GM18498 (cell line): ENCODE measurements around the gene DIP2A.

Experiments
- ATAC-seq: cut with Tn5 transposase; IDR thresholded peaks from one replicate; pipeline ENCODE4 v1.9.1; 2021; ENCODE audit warnings: mild to moderate bottlenecking, moderate library complexity; ENCODE audit not compliant: unreplicated experiment

The DIP2A gene

GRCh38 chr21:46581780-46582307 is 123.2 kb downstream of the DIP2A start:
- no peak for ATAC-seq

DNA sequence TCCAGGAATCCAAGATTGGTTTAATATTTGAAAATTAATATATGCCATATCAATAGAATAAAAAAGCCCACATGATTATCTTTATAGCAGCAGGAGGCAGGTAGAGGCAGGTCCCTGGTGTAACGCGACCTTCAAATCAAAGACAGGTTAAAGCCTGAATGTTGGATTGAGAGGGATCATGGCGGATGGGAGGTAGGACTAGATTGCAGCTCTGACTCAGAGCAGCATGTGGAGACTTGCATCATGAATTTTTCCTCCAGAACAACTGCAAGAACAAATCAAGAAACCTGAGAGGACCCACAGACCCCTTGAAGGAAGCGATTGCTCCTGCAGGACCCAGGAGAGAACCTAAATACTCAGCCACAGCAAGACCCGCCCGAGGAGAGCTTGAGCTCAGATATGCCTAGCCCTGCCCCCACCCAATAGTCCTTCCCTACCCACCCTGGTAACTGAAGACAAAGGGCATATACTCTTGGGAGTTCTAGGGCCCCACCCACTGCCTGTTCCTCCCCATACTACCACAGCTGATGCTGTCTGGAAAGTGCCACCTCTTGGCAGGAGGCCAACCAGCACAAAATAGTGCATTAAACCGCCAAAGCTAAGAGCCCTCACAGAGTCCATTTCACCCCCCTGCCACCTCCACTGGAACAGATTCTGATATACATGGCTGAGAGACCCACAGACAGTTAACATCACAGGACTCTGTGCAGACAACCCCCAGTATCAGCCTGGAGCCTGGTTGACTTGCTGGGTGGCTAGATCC is 126.7 kb downstream of the DIP2A start:
- ATAC-seq: no peak

- ATAC-seq: no peak
Measured at GRCh38 chr21:46594276-46594675, 135.6 kb downstream of the DIP2A start.

GRCh38 chr21:46596201-46596600 is 137.5 kb downstream of the DIP2A start:
- ATAC-seq: no peak

GRCh38 chr21:46597031-46597430 is 138.3 kb downstream of the DIP2A start:
- ATAC-seq: no peak

- ATAC-seq: no peak
Measured at GRCh38 chr21:46597896-46598343, 139.2 kb downstream of the DIP2A start.

DNA sequence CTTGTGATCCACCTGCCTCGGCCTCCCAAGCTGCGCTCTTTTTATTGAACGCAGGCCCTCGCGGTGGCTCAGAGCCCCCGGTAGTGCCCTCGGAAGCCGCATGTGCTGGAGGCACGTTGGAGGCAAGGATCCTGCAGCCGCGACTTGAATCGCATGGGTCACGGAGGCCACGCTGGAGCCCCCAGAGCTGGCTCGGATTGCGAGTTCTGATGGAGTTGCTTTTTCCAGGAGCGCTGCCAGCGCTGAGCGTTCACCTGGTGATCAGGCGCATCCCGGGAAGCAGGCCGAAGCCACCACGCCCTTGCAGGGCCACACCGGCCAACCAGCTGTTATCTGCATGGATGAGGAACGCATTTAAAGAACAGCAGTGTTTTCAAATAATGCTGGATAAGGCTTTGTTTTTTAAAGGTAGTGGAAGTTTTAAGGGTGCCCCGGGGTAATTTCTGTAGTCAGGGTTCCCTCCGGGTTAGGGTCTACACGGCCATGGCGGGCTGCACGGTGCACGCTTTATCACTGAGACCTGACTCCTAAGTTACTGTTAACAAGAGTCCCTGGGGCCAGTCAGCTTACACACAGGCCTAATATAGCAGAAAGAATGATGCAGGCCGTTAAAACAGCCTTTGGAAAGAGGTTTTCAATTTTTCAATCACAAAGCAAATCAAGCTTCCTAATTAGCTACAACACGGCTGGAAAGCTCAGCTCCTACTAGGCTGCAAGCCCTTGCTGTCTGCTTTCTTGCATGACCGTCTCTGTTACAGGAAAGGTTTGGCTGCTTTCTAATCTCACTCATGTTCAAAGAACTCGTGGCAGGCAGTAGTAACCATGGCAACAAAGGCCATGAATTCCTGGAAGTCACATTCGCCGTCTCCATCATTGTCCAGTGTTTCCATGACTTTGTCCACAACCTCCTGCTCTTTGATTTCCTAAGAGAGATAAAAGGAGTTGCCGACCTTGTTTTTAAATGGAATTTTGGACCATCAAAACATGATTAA is 140.2 kb downstream of the DIP2A start:
- no peak for ATAC-seq

GRCh38 chr21:46600305-46600704 is 141.6 kb downstream of the DIP2A start:
- no peak for ATAC-seq

DNA sequence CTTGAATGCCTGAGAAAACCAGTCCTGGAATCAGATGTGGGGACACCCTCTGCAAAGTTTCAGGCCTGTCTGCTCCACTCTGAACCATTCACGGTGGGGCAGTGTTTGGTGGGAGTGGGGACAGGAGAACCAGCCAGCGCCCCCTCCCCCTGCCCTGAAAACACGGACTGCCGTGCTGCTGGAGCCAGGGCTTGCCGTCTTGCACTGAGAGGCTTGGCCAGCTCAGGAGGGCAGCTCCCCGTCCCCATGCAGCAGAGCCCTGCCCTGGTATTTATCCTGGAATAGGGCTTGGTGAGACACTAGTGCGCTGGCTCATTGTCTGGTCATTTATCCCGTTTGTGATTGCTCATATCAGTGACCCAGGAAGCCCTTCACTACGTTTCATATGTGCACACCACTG is 142.3 kb downstream of the DIP2A start:
- no peak for ATAC-seq

DNA sequence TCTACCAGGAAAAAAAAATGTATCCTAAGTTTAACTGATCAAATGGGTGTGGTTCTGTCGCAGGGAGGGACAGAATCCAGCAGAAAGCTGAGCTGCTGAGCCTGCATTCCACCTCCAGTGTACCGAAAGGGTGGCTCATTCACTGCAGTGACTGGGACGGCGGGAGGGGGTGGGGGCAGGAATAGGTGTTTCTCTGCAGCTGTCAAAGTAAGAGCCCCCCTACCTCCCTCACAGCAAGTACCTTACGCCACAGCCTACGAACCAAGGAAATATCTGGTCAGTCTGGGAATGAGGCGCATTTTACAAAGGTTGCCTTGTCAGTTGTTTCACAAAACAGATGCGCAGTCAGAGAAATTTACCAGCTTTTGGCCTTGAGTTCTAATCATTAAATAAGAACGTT is 144.5 kb downstream of the DIP2A start:
- no peak for ATAC-seq

- ATAC-seq: no peak
Measured at GRCh38 chr21:46604329-46604974, 145.8 kb downstream of the DIP2A start.

- no peak for ATAC-seq
Measured at GRCh38 chr21:46604975-46605766, 146.5 kb downstream of the DIP2A start, which contains the start of gene S100B. S100B (minus strand) TSS chr21:46605082; CDS start chr21:46602415, 2,667 bp downstream.

DNA sequence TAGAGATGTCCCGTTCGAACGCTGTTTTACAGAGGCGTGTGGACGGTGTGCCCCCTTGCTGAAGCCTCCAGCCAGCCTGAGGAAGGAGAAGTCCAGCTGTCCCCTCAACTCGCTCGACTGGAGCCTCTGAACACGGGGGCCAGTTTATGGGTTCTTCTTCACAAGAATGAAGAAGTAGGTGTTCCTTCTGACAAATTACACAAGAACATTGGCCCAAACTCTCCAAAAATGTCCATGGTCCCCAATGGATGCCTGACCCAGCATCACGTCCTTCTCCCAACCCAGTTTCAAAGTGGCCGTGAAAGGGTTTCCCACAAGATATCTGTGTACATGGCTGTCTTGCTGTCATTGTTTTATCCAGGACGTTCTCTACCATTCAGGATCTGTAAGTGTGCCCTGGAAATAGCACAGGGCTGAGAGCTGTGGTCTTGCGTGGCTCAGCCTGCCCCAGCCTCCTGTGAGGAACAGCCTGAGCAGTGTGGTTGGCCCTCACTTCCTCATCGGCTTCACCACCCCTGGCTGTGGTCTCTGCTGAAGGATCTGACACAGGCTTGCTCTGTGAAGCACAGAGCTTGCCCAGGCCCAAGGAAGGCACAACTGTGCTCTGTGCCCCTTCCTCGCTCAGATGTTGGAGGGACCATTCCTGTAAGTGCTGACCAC is 147.2 kb downstream of the DIP2A start:
- ATAC-seq: no peak

DNA sequence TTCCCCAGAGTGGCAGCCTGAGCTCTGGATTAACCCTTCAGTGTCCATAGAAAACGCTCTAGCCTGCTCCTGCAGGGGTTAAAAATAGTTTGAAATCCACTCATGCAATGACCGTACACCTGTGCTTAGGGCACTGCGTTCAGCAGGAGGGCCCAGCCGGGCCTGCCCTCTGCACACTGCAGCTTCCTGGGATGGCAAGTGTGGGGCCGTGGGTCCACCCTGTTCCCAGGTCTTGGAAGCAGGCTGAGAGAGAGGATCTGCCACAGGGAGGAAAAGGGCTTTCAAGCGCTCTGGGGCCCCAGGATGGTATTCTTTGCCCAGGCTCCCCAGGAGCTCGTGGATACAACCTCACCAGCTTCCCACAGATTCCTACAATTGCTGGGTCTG is 147.7 kb downstream of the DIP2A start:
- ATAC-seq: no peak

- no peak for ATAC-seq
Measured at GRCh38 chr21:46607636-46608035, 148.9 kb downstream of the DIP2A start.

- no peak for ATAC-seq
Measured at GRCh38 chr21:46608672-46609111, 150.0 kb downstream of the DIP2A start.

DNA sequence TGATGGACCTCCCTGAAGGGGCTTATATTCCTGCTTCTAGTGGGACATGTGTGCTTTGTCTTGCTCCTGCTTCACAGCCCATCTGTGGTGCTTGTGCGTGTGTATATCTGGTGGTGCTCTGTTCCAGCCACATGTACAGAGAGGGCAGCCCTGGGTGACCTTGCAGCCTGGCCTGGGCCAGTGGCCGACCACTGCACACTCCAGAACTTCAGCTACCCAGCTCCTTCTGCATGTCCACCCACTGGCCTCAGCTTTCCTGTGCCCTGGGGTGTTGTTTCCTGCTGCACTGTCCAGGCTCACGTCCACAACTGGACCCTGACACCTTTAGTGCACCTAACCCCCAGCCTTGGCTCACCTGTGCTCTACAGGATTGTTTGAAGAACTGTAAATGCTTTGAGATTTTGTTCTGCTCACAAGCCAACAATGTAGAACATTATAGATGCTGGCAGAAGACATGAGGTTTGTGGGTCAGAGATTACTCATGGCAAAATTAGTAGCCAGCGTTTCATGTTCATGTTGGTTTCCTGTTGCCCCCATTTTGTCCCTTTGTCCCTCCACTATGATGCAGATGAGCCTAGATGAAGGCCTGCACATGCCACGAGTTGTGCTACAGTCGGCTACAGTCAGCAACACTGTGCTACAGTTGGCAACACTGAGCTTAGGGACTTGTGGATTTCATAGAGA is 151.5 kb downstream of the DIP2A start:
- no peak for ATAC-seq

DNA sequence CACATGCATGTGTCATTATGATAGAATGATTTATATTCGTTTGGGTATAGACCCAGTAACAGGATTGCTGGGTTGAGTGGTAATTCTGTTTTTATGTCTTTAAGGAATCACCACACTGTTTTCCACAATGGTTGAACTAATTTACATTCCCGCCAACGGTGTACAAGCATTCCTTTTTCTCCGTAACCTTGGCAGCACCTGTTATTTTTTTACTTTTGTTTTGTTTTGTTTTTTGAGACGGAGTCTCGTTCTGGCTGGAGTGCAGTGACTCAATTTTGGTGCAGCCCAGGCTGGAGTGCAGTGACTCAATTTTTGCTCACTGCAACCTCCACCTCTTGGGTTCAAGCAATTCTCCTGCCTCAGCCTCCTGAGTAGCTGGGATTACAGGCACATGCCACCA is 154.7 kb downstream of the DIP2A start:
- ATAC-seq: no peak

GRCh38 chr21:46616050-46616449 is 157.4 kb downstream of the DIP2A start:
- ATAC-seq: no peak
